GM19455 (cell line): ENCODE data around the gene TRIM33.

ENCODE experiments used
- ATAC-seq: cut with Tn5 transposase; IDR thresholded peaks from one replicate; pipeline ENCODE4 v1.9.1; 2021; ENCODE audit not compliant: unreplicated experiment

TRIM33 gene

GRCh38 chr1:114353262-114353661 lies 157.7 kb downstream of the TRIM33 start:
- ATAC-seq: no peak

- ATAC-seq: no peak
These were observed 158.2 kb downstream of the TRIM33 start for GRCh38 chr1:114352797-114353196.

GRCh38 chr1:114350731-114351445 lies 160.1 kb downstream of the TRIM33 start:
- no peak for ATAC-seq

- no peak for ATAC-seq
These were observed 161.0 kb downstream of the TRIM33 start for GRCh38 chr1:114349891-114350605.

- ATAC-seq: no peak
These were observed 163.4 kb downstream of the TRIM33 start for GRCh38 chr1:114347431-114348209.

GRCh38 chr1:114346480-114347029 lies 164.4 kb downstream of the TRIM33 start:
- ATAC-seq: peak; percentile 99

- ATAC-seq: peak; percentile 41
These were observed 165.0 kb downstream of the TRIM33 start for GRCh38 chr1:114345930-114346479.

GRCh38 chr1:114344656-114345055 lies 166.3 kb downstream of the TRIM33 start:
- ATAC-seq: no peak
